Keratinocyte (primary cell): ENCODE measurements around the gene FRZB.

Source experiments
- CTCF ChIP-seq, 3 experiments: IDR thresholded peaks in 1 of 3; conservative IDR thresholded peaks in 1 of 3; optimal IDR thresholded peaks in 1 of 3; 2 replicates in 2 of 3; 3 replicates in 1 of 3; pipeline versions ENCODE3 to v1.5.1; 2011; ENCODE audit warnings: low read length in 3 of 3, mild to moderate bottlenecking in 3 of 3, moderate library complexity in 2 of 3, control low read depth in 1 of 3, inconsistent platforms in 1 of 3; ENCODE audit not compliant: insufficient read depth in 2 of 3; ENCODE audit errors: extremely low read depth in 1 of 3
- EZH2 ChIP-seq: IDR thresholded peaks from one replicate; pipeline ENCODE4 v1.6.1; 2012; ENCODE audit warnings: inconsistent platforms, mild to moderate bottlenecking, low read length, moderate library complexity

GRCh38 chr2:182852801-182853200 is 13.6 kb downstream of the FRZB start:
- TF ChIP-seq EZH2 (no peak), CTCF (optimal IDR thresholded peaks at IDR 0.05 in 1 of 3, IDR thresholded peaks at IDR 0.05 in 1 of 3, conservative IDR thresholded peaks at IDR 0.05 in 1 of 3; ENCODE audit: extremely low read depth in 1 of 3, insufficient read depth in 2 of 3, low read length in 3 of 3) (no peak)
